ENCODE measurements around the gene PEX7.

Gene PEX7

DNA sequence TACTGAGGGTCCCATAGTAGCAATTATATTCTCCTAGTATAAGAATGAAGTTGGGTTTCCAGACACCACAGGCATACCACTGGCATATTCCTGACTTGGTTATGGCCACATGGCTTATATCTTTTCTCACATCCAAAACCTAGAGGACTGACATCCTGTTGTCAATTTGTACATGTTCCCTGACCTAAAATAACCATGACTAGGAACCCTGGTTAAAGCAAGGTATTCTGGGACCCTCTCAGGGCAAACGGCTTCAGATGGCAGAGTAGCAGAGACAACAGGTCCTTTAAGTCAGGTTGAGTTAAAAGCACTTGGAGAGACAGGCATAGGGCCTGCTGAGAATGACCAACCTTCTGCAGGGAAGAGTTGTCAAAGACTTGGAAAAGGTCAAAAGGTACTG lies 42.7 kb upstream of the PEX7 start:
- no peak for TF ChIP-seq Cebpa-rat (IDR thresholded peaks at IDR 0.05)
- H3K9ac ChIP-seq, result no peak overlapping the region
- H3K27me3 ChIP-seq, result no peaks in the 10 kb centered on the region
- H3K4me1 ChIP-seq, result peaks cover 36 to 75% (median 53%) of the 10 kb centered on the region in 10 experiments
- H3K27ac ChIP-seq, result no peak overlapping the region
- H3K9me3 ChIP-seq (replicated peaks in 1 of 11), result peaks cover 0 to 11% (median 0%) of the 10 kb centered on the region in 11 experiments; a peak in 1 of 22 replicates
- peaks cover 0 to 12% (median 0%) of the 10 kb centered on the region in 11 experiments; a peak in 2 of 22 replicates for H4K20me1 ChIP-seq
- H3K4me3 ChIP-seq, result no peak overlapping the region
- peak overlapping the region in 4 of 11 experiments; percentile 10 to 53 (median 18); a peak in 6 of 22 replicates for H3K4me2 ChIP-seq
- peaks cover 0 to 25% (median 0%) of the 10 kb centered on the region in 11 experiments; a peak in 5 of 22 replicates for H3K36me3 ChIP-seq

DNA sequence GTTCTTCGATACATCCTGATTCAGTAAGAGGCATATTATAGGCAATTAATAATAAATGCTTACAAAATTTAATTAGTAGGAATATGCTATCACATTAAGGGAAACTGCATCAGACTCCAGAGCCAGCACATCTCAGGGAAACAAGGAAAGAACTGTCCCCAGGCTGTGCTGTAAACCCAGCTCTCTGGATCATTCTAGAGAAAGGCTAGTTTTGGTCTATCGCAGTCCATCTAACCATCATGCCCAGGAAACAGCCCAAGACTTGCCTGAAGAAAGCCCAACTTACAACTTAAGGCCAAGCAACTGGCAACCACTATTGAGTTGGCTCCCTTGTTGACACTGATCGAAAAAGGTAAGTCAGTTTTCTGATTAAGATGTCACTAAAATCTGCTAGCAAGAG lies 41.4 kb upstream of the PEX7 start:
- Histone ChIP-seq H3K27me3 (no peaks in the 10 kb centered on the region), H3K9ac (no peak overlapping the region), H3K4me1 (peaks cover 45 to 75% (median 56%) of the 10 kb centered on the region in 10 experiments), H3K4me2 (peak overlapping the region in 9 of 11 experiments; percentile 9 to 97 (median 47); a peak in 13 of 22 replicates), H3K27ac (no peak overlapping the region), H3K9me3 (replicated peaks in 1 of 11) (peaks cover 0 to 9% (median 0%) of the 10 kb centered on the region in 11 experiments; a peak in 1 of 22 replicates), H3K36me3 (peaks cover 0 to 30% (median 2%) of the 10 kb centered on the region in 11 experiments; a peak in 8 of 22 replicates), H3K4me3 (no peak overlapping the region), H4K20me1 (peaks cover 0 to 21% (median 0%) of the 10 kb centered on the region in 11 experiments; a peak in 2 of 22 replicates)
- no peak for TF ChIP-seq Cebpa-rat (IDR thresholded peaks at IDR 0.05)

DNA sequence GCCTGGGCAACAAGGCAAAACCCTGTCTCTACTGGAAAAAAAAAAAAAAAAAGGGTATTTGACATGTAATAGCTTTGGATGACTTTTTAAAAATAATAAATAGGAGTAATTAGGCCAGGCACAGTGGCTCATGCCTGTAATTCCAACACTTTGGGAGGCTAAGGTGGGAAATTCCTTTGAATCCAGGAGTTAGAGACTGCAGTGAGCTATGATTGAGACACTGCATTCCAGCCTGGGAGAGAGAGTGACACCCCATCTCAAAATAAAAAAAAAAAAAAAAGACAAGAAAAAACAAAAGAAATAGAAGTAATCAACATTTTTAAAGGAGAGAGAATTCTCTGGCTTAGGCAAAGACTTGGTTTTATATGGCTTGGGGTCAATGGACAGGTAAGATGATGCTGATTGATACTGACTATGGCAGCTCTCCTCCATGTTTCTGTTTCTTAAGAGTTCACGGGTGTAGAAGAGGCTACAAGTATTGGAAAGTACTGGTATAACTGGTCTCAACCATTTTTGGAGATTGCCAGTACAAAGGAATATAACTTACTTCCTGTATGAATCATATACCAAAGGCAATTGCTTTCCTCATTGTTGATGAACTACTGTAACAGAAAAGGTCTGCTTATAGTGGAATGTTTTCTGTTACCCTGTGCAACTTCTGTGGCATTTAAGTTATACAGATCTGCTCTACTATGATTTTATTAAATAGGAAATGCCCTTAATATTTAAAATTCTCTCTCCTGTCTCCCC lies 40.2 kb upstream of the PEX7 start:
- Histone ChIP-seq H3K27me3 (no peaks in the 10 kb centered on the region), H3K36me3 (peaks cover 0 to 38% (median 6%) of the 10 kb centered on the region in 11 experiments; a peak in 13 of 22 replicates), H3K9me3 (replicated peaks in 1 of 11) (peaks cover 0 to 7% (median 0%) of the 10 kb centered on the region in 11 experiments; a peak in 2 of 22 replicates), H3K27ac (peak overlapping the region in 9 of 11 experiments; percentile 33 to 87 (median 82); a peak in 17 of 22 replicates), H3K4me2 (peak overlapping the region; percentile 81 to 97 (median 90); a peak in 21 of 22 replicates), H3K4me1 (peaks cover 54 to 75% (median 66%) of the 10 kb centered on the region in 10 experiments), H4K20me1 (peaks cover 0 to 30% (median 0%) of the 10 kb centered on the region in 11 experiments; a peak in 2 of 22 replicates), H3K4me3 (0 out of 20 replicates have a peak overlapping the region, but pooled peaks of 1 of the 10 experiments have one; percentile 73), H3K9ac (0 out of 22 replicates have a peak overlapping the region, but pooled peaks of 1 of the 11 experiments have one; percentile 85)
- TF ChIP-seq Cebpa-rat (IDR thresholded peaks at IDR 0.05), result no peak

DNA sequence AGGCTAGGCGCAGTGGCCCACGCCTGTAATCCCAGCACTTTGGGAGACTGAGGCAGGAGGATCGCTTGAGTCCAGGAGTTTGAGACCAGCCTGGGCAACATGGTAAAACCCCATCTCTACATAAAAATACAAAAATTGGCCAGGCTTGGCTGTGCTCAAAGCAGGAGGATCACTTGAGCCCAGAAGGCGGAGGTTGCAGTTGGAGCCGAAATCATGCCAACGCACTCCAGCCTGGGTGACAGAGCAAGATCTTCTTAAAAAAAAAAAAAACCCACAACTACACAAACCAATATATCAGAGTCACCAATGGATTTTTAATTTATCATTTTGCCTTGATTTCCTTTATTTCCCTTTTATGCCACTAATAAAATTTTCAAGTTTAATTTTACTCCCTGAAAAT lies 39.4 kb upstream of the PEX7 start:
- Histone ChIP-seq H3K27ac (peak overlapping the region; percentile 33 to 87 (median 81); a peak in 20 of 22 replicates), H3K4me2 (peak overlapping the region; percentile 81 to 97 (median 90)), H3K36me3 (peaks cover 0 to 46% (median 13%) of the 10 kb centered on the region in 11 experiments; a peak in 14 of 22 replicates), H3K4me3 (peak overlapping the region in 6 of 10 experiments; percentile 53 to 89 (median 69); a peak in 9 of 20 replicates), H3K4me1 (peaks cover 54 to 81% (median 72%) of the 10 kb centered on the region in 10 experiments), H4K20me1 (peaks cover 0 to 37% (median 0%) of the 10 kb centered on the region in 11 experiments; a peak in 3 of 22 replicates), H3K27me3 (no peaks in the 10 kb centered on the region), H3K9me3 (replicated peaks in 1 of 11) (peaks cover 0 to 13% (median 0%) of the 10 kb centered on the region in 11 experiments; a peak in 3 of 22 replicates), H3K9ac (peak overlapping the region in 8 of 11 experiments; percentile 41 to 85 (median 78); a peak in 13 of 22 replicates)
- TF ChIP-seq Cebpa-rat (IDR thresholded peaks at IDR 0.05), result no peak

DNA sequence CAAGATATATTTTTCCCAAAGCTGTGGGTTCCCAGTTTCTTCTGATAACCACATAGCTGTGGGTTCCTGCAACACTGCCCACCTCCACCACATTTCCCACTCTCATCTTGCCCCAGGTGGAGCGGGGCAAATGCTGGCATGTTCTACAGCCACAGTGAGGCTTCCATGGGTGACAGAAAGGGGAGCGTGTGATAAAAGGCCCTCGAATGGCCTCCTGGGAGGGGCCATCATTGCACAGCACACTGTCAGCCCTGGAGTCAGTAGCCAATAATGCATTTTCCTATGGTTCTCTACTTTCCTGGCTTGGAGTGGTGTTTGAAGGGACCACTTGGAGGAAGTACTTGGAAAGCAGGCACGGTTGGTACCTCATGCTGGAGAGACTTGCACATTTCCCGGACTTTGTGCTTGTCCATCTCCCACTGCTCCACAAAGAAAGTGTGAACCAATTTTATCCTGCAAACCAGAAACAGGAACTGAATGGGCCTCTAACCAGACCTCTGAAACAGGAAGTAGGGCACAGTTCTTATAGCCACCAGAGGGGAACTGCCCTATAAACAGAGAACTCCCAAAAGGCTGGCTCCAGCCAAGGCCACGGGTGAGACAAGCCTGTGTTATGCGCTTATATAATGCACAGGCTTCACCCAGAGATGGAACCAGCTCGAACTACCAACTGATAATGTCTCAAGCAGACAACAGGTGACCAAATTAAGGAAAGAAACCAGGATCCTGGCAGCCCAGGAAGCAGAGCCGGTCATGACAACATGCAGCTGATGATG lies 38.7 kb upstream of the PEX7 start:
- Histone ChIP-seq H3K9me3 (replicated peaks in 1 of 11) (peaks cover 0 to 20% (median 0%) of the 10 kb centered on the region in 11 experiments; a peak in 9 of 22 replicates), H3K4me1 (peaks cover 54 to 87% (median 78%) of the 10 kb centered on the region in 10 experiments), H3K4me3 (peak overlapping the region; percentile 49 to 89 (median 63)), H3K27me3 (no peaks in the 10 kb centered on the region), H3K4me2 (peak overlapping the region; percentile 81 to 97 (median 90)), H4K20me1 (peaks cover 0 to 44% (median 0%) of the 10 kb centered on the region in 11 experiments; a peak in 3 of 22 replicates), H3K27ac (peak overlapping the region; percentile 71 to 87 (median 81)), H3K36me3 (peaks cover 0 to 51% (median 13%) of the 10 kb centered on the region in 11 experiments; a peak in 15 of 22 replicates), H3K9ac (peak overlapping the region; percentile 69 to 85 (median 76))
- no peak for TF ChIP-seq Cebpa-rat (IDR thresholded peaks at IDR 0.05)

DNA sequence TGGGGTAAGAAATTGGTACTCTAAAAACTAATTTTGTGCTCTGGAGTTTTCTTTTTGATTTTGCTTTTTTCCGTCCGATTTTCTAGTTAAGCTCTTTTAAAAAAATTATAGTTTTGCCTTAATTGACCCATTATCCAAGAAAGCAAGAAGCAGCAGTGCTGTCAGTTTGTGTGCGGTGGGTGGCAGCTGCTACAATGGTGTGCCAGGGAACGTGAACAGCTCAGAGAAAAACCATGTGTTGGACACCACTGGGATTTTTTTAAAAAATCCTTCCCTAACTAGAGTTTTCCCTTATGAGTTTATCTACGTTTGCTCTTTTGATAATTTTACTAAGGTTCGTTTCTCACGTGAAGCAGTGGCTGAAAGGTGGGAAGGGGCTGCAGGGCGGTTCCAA lies 38.1 kb upstream of the PEX7 start:
- H3K4me2 ChIP-seq, result peak overlapping the region; percentile 81 to 97 (median 90)
- no peaks in the 10 kb centered on the region for H3K27me3 ChIP-seq
- H3K4me1 ChIP-seq, result peaks cover 55 to 93% (median 83%) of the 10 kb centered on the region in 10 experiments
- H3K27ac ChIP-seq, result peak overlapping the region; percentile 71 to 87 (median 81)
- H3K4me3 ChIP-seq, result peak overlapping the region; percentile 49 to 89 (median 63)
- no peak for TF ChIP-seq Cebpa-rat (IDR thresholded peaks at IDR 0.05)
- H3K9me3 ChIP-seq (replicated peaks in 1 of 11), result peaks cover 0 to 26% (median 6%) of the 10 kb centered on the region in 11 experiments; a peak in 9 of 22 replicates
- H3K36me3 ChIP-seq, result peaks cover 0 to 51% (median 13%) of the 10 kb centered on the region in 11 experiments; a peak in 16 of 22 replicates
- H3K9ac ChIP-seq, result peak overlapping the region; percentile 69 to 85 (median 76)
- H4K20me1 ChIP-seq, result peaks cover 0 to 50% (median 0%) of the 10 kb centered on the region in 11 experiments; a peak in 4 of 22 replicates

DNA sequence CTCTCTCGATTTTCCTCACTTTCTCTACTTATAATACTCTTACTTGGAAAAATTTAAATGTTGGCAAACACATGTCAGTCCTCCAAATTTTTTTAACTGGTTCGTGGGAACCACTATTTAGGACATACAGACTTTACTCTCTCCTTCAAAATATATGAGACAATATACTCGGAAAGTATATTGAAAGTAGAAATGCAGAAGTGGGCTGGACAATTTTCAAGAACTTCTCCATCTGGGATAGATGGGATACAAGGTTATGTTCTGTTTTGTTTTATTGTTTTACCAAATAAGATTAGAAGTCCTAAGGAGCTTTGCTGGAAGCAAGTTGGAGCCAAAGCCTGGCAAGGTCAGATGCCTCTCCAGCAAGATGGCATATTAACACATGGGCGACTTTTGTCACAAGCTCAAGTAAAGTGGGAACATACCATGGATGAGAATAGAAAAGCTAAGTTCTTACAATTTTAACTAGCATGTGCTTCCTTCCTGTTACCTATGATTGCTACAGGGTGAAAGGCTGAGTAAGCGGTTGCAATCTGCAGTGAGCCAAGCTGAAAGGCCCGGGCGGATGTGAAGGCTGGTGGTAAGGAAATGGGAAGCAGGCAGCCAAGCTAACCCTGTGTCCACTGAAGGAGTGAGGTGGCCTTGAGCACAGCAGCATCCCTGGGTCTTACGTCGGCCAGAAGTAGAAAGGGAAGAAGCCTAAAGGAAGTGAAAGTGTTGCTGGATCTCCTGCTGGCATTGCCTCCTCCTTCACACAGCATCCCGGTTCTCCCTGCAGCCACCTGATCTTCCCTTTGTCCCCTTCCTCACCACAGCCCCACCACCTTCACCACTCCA lies 37.3 kb upstream of the PEX7 start:
- Histone ChIP-seq H3K4me3 (peak overlapping the region; percentile 49 to 89 (median 63)), H4K20me1 (peaks cover 0 to 49% (median 0%) of the 10 kb centered on the region in 11 experiments; a peak in 4 of 22 replicates), H3K4me1 (peaks cover 63 to 94% (median 86%) of the 10 kb centered on the region in 10 experiments), H3K9me3 (replicated peaks in 1 of 11) (peaks cover 0 to 28% (median 6%) of the 10 kb centered on the region in 11 experiments; a peak in 9 of 22 replicates), H3K27ac (peak overlapping the region; percentile 71 to 87 (median 81)), H3K27me3 (no peaks in the 10 kb centered on the region), H3K9ac (peak overlapping the region; percentile 69 to 85 (median 76)), H3K4me2 (peak overlapping the region; percentile 81 to 97 (median 90)), H3K36me3 (peaks cover 0 to 48% (median 14%) of the 10 kb centered on the region in 11 experiments; a peak in 16 of 22 replicates)
- TF ChIP-seq Cebpa-rat (IDR thresholded peaks at IDR 0.05), result peak in 6 of 11 experiments; percentile 15 to 67 (median 36); a peak in 4 of 22 replicates
